Hematopoietic multipotent progenitor cell treated with erythropoietin and hydrocortisone succinate and interleukin-3 and kit ligand, for 6 days (in vitro differentiated cells): ENCODE data around the gene DDX1.
A peak's percentile ranks its signal among the peaks of the same experiment; 100 is the strongest.
"Not testable (repeated sequence)": the region's sequence is repeated elsewhere in the genome, so short reads cannot be mapped to it uniquely, and the experiment has no call there.

Source experiments
- DNase-seq: peaks from one replicate; pipeline ENCODE4 v3.0.0-alpha.2; 2015

The DDX1 gene

GRCh38 chr2:15596350-15596749 lies 4.7 kb downstream of the DDX1 start:
- DNase-seq: no peak

DNA sequence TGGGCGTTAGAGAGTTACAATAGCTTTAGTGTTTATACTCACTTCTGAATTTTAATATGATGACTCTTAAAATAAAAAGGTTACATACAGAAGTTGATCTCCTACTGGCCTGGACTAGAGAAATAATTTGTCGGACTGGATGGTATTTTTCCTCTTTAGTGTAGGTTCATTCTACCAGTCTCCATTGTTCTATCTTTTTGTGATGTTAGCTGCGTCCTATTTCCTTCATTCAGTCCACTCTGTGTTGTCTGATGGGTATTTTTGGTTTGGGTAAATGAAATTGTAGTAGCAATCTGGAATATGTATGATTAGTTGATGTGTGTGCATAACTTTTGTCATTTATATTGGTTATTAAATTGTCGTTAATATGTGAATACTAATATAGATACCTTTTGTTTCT lies 5.3 kb downstream of the DDX1 start:
- DNase-seq: no peak

DNA sequence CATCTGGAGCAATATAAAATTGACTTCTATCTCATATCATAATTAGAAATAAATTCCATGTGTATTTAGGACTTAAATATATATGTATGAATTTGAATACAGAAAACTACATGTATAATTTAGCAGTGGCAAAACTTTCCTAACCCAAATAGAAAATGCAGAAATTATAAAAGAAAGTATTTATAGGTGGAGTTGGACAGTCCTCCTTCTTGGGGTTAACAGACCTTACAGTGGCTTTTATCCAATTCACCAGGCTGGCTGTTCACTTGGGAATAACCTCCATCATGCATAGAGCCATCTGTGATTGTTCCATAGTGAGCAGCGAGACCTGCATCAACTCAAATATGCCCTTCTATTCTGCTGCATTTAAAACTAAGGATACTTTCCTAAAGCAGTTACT lies 8.3 kb downstream of the DDX1 start:
- DNase-seq: no peak

DNA sequence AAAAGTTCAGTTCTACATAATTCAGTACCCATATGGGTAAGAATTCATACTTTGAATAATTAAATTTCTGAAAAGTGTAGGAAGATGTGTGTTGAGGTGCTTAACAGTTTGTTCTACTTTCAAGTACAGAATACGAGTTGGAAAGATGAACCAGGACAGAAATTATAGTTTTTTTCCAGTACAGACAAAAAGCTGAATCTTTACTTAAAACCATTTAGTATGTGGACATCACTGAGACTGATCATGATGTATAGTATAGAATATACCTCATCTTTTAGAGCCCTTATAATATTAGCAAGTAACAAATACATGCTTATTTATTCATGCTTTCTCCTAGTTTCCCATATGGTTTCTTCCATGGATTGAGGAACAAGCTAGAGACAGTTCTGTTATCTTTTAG lies 10.0 kb downstream of the DDX1 start:
- no peak for DNase-seq

GRCh38 chr2:15602393-15602792 lies 10.7 kb downstream of the DDX1 start:
- DNase-seq: no peak

DNA sequence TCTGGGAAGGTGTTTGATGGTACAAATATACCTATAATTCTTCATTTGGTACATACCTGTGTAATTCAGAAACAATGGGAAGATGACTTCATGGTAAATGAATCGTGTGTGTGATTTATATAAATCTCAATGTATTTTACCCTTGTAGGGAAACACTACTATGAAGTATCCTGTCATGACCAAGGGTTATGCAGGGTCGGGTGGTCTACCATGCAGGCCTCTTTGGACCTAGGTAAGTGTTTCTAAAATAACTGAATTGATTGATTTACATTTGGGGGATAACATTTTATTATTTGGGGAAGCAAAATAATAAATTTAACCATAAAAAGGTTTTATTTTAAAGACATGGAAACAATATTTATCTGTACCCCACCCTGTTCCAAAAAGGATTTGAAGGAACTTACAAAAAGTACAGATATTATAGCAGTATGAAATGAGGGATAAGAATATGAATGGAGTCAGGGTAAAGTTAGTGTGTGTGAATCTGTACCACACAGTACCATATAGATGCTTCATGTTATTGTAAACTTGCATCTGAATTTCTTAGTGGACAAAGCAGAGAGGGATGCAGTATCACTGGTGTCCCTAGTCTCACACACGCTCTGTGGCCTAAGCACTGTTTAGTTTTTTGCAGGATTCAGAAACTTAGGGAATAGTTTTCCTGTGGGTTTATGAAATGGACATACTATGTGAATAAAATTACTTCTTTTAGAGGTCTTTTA lies 11.5 kb downstream of the DDX1 start:
- DNase-seq: no peak

DNA sequence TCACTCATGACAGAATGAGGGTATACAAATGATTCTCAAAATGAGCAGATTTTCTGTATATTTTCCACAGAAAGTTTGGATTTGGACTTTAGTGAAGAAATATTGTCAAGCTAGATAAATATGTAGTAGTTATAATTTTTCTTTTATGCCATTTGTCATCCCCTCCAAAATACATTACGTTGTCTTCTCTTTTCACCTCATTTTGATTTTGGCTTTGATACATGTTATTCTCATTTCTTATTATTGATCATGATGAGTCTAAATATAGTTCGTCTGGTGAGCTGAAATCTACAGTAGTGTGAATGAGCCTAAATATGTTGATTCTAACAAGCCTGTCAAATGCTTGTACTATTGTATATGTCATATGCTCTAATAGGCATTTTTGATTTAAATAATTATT lies 12.3 kb downstream of the DDX1 start:
- no peak for DNase-seq

- DNase-seq: no peak
These were observed 14.1 kb downstream of the DDX1 start for GRCh38 chr2:15605721-15606120.

- DNase-seq: no peak
These were observed 15.1 kb downstream of the DDX1 start for GRCh38 chr2:15606481-15607441.

- DNase-seq: no peak
These were observed 16.2 kb downstream of the DDX1 start for GRCh38 chr2:15607709-15608391.

DNA sequence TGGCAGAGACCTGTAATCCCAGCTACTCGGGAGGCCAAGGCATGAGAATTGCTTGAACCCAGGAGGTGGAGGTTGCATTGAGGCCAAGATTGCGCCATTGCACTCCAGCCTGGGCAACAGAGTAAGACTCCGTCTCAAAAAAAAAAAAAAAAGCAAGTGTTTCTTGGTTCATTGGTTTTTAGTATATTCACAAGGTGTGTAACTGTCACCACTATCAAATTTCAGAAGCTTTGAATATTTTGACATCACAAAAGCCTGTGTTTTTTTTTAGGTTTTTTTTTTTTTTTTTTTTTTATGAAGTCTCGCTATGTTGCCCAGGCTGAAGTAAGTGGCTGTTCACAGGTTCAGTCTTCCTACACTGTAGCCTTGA lies 16.7 kb downstream of the DDX1 start:
- no peak for DNase-seq

GRCh38 chr2:15609341-15610042 lies 17.8 kb downstream of the DDX1 start:
- DNase-seq: no peak

DNA sequence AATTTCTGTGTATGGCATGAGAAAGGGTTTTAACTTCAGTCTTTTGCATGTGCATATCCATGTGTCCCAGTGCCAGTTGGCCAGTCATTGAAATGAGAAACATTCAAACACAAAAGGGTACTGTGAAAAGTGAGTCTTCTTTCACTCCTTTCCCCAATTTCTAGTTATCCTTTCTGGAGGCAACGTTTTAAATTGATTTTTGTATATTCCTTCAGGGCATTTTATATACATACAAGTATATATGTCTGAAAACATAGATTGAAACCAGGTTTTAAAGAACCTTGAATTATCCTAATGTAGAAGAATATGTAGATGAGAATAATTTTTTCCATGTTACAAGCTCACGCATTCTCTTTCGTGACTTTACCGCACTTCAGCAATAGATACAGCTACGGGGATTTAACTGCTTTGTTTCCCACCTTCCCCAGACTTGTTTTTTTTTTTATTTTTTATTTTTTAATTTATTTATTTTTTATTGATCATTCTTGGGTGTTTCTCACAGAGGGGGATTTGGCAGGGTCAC lies 18.8 kb downstream of the DDX1 start:
- DNase-seq: no peak

- not testable (repeated sequence) for DNase-seq
These were observed 20.4 kb downstream of the DDX1 start for GRCh38 chr2:15612101-15612500.

DNA sequence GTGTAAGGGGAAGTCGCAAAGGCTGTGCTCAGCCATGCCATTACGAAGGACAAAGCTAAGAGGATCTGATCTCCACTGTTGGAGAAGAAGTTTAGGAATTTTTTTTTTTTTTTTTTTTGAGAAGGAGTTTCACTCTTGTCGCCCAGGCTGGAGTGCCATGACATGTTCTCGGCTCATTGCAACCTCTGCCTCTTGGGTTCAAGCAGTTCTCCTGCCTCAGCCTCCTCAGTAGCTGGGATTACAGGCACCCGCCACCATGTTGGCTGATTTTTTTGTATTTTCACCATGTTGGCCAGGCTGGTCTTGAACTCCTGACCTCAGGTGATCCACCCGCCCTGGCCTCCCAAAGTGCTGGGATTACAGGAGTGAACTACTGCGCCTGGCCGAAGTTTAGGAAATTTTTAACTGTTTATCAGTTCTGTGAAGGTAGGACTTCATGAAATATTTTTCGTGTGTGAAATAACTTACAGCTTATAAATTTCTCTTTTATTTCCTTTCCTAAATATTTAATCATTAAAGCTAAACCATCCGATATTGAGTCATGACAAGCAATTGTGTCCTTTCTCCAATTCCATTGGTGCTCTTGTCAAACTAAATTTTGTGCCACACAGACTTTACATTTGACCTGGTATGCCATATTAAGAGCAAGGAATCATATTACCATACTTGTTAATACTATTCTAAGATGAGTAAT lies 22.2 kb downstream of the DDX1 start:
- DNase-seq: no peak

GRCh38 chr2:15614545-15615300 lies 23.1 kb downstream of the DDX1 start:
- DNase-seq: peak; percentile 62

DNA sequence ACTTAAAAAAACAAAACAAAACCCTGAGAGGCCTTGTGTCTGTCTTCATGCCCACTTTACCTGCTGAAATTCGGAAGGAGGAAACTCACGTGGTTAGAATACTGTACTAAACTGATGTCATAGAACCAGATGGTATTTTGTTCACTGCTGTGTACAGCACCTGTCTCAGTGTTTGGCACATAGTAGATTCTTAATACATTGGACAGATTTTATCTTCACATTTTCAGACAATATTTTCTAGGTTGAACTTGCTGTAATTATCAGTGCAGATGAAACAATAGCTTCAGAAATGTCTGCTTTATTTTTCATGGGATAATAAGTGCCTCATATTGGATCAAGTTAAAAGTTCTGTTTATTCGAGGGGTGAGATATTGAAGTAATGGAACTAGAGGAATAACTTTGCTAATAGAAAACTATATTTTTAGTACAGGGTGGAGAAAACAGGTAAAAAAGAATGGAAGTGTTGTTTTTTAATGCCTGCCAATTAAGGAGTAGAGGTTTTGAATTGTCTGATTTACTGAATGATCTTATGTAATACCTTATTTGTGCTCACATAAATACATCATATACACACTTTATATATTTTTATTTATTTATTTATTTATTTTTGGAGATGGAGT lies 23.7 kb downstream of the DDX1 start:
- no peak for DNase-seq

GRCh38 chr2:15616429-15616828 lies 24.8 kb downstream of the DDX1 start:
- DNase-seq: no peak

GRCh38 chr2:15616850-15617777 lies 25.4 kb downstream of the DDX1 start:
- no peak for DNase-seq
